GM12875 (cell line): ENCODE results near the gene HIBCH.
"Not testable (repeated sequence)": the region's sequence is repeated elsewhere in the genome, so short reads cannot be mapped to it uniquely, and the experiment has no call there.

ENCODE experiments used
- H3K4me3 ChIP-seq: one replicate; pipeline ENCODE4 v1.5.1; 2011; ENCODE audit warnings: low read depth, low read length, control low read depth
- CTCF ChIP-seq: IDR thresholded peaks from 2 replicates; pipeline ENCODE4 v1.5.1; 2011; ENCODE audit warnings: low read depth, mild to moderate bottlenecking, control low read depth, inconsistent platforms, low read length, moderate library complexity, borderline replicate concordance; ENCODE audit not compliant: insufficient read depth

Gene HIBCH

DNA sequence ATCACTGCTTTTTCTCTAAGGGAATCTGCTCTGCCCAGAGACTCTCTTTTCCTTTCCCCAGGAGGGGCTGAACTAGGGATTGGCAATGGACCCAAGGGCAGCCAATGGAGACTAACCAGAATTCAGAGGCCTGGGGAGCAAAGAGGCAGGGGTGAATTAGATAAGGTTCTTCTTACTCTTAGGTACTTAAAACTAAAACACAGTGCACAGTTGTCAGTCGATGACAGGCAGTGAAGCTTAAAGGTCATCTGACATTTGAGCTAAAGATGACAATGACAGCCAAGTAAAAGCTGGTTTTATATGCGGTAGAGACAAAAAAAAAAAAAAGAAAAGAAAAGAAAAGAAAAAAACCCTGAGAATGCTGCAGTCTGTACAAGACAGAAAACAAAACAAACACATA is 57.8 kb downstream of the HIBCH start:
- no peak for TF ChIP-seq CTCF
- no peak overlapping the region for H3K4me3 ChIP-seq

GRCh38 chr2:190256087-190256486 is 63.5 kb downstream of the HIBCH start:
- no peak overlapping the region for H3K4me3 ChIP-seq
- TF ChIP-seq CTCF, result no peak

DNA sequence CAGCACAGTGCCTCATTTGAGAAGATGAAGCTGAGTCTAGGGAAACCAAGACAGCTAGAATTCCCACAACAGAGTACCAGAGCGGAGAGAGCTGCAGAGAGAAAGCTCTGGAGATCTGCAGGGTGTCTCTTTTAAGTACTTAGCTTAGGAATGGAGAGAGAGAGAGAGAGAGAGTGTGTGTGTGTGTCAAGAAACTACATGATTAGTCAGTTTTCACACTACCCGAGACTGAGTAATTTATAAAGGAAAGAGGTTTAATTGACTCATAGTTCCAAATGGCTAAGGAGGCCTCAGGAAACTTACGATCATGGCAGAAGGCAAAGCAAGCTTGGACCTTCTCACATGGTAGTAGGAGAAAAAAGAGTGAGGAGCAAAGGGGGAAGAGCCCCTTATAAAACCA is 64.0 kb downstream of the HIBCH start:
- TF ChIP-seq CTCF, result no peak
- H3K4me3 ChIP-seq, result no peak overlapping the region

GRCh38 chr2:190254063-190254850 is 65.4 kb downstream of the HIBCH start:
- TF ChIP-seq CTCF, result no peak
- no peak overlapping the region for H3K4me3 ChIP-seq

- no peak for TF ChIP-seq CTCF
- H3K4me3 ChIP-seq, result no peak overlapping the region
Measured at GRCh38 chr2:190250421-190250820, 69.2 kb downstream of the HIBCH start.

DNA sequence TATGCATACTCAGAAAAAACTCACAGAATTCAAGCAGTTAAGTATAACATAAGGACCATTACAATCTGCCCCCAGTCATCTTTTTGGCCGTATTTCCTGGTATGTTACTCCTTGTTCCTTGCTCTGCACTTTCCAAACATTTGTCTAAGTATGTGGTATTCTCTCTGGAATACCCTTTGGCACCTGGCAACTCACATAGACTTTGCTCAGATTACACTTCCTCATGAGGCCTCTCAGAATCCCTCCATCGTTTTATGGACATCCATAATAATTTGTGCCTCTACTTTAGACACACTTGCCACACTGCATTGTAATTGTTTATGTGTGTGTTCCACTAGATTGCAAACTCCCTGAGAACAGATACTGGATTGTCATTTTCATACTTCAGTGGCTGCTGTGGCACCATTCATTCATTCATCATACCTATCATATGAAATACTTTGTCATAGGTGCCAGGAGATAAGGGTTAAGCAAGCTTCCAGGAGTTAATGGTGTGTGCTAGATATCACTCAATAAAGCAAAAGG is 84.0 kb downstream of the HIBCH start:
- no peak overlapping the region for H3K4me3 ChIP-seq
- TF ChIP-seq CTCF, result no peak

- no peak overlapping the region for H3K4me3 ChIP-seq
- no peak for TF ChIP-seq CTCF
Measured at GRCh38 chr2:190235101-190235500, 84.5 kb downstream of the HIBCH start.

DNA sequence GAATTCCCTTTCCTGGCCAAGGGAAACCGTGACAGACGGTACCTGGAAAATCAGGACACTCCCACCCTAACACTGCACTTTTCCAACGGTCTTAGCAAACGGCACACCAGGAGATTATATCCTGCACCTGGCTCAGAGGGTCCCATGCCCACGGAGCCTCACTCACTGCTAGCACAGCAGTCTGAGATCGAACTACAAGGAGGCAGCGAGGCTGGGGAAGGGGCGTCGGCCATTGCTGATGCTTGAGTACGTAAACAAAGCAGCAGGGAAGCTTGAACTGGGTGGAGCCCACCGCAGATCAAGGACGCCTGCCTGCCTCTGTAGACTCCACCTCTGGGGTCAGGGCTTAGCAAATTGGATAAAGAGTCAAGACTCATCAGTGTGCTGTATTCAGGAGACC is 95.6 kb downstream of the HIBCH start:
- H3K4me3 ChIP-seq, result not testable (repeated sequence)

- not testable (repeated sequence) for H3K4me3 ChIP-seq
Measured at GRCh38 chr2:190222745-190223144, 96.9 kb downstream of the HIBCH start.
